GM12801 (cell line): ENCODE data around the gene PGAM4.

ENCODE experiments used
- TF ChIP-seq, protein P1 (sequence below): IDR thresholded peaks from one replicate; pipeline ENCODE4 v1.5.1; 2011; ENCODE audit warnings: control low read depth; ENCODE audit not compliant: insufficient read length; ENCODE audit errors: extremely low read depth

Gene PGAM4

GRCh38 chrX:77969538-77969937 lies at the start of gene PGAM4:
Gene PGAM4 (minus strand): TSS chrX:77969638. CDS start chrX:77969638, 0 bp downstream.
- TF ChIP-seq, protein P1, sequence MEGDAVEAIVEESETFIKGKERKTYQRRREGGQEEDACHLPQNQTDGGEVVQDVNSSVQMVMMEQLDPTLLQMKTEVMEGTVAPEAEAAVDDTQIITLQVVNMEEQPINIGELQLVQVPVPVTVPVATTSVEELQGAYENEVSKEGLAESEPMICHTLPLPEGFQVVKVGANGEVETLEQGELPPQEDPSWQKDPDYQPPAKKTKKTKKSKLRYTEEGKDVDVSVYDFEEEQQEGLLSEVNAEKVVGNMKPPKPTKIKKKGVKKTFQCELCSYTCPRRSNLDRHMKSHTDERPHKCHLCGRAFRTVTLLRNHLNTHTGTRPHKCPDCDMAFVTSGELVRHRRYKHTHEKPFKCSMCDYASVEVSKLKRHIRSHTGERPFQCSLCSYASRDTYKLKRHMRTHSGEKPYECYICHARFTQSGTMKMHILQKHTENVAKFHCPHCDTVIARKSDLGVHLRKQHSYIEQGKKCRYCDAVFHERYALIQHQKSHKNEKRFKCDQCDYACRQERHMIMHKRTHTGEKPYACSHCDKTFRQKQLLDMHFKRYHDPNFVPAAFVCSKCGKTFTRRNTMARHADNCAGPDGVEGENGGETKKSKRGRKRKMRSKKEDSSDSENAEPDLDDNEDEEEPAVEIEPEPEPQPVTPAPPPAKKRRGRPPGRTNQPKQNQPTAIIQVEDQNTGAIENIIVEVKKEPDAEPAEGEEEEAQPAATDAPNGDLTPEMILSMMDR: no peak

DNA sequence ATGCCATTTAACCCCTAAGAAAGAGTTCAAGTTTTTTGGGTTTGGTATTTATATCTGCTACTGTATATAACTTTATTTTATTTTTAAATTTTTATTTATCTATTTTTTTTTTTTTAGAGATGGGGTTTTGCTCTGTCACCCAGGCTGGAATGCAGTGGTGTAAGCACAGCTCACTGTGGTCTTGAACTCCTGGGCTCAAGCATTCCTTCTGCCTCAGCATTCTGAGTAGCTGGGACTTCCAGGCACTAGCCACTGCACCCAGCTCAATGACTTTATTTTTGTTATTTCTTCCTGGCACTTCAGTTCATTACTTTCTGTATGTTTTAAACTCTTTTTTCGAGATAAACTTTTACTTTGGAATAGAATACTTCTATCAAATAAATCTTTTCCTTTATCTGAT lies 42.4 kb upstream of the PGAM4 start:
- TF ChIP-seq, protein P1: no peak

DNA sequence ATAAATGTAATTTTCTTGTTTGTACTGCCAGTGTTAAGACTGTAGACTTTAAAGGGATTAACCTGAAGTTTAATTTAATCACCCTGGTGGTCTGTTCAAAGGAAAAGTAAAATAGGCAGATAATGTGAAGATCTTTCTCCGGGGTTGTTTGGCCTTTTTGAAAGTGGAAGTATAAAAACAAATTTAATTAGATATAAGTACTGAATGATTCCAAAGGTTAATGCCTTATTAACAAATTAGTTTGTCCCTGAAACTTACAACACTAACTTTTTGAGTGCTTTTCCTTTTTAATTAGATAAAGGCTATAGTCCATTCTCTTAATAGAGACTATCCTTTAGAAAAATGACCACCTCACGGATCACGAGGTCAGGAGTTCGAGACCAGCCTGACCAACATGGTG lies 10.4 kb upstream of the PGAM4 start:
- TF ChIP-seq, protein P1: no peak

DNA sequence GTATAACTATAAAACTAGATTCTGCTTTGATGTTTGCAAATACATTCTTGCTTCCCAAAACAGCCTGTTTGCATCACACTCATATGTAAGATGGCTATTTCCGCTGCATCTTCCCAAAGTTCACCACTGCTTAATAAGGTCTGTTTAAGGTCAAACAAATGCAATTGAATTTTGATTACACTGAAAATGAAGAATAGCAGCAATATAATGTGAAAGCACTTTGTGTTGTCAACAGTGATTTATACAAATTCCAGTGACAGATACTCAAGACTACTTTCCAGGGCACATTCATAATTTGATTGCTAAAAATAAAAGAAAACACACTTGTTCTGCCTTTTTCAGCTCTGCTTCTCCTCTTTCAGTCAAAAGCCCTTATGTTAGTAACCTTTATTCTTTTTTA lies 8.1 kb upstream of the PGAM4 start:
- TF ChIP-seq, protein P1: no peak

GRCh38 chrX:77977095-77977494 lies 7.7 kb upstream of the PGAM4 start:
- TF ChIP-seq, protein P1: no peak

GRCh38 chrX:77975755-77976154 lies 6.3 kb upstream of the PGAM4 start:
- TF ChIP-seq, protein P1: no peak

DNA sequence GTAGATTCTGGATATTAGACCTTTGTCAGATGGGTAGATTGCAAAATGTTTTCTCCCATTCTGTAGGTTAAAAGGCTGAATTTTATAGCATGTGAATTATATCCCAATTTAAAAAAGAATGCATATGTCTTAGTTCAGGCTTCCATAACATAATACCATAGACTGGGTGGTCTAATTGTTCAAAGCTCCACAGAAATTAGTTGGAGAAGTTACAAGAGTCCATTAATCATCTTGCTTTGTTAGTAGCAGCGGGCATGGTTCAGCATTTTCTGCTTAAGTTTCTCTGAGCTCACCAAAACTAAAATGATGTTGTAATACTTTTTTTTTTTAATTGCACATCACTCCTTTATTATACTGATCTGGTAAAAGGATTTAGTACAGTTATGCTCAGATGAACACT lies 1.8 kb downstream of the PGAM4 start:
- TF ChIP-seq, protein P1: no peak

DNA sequence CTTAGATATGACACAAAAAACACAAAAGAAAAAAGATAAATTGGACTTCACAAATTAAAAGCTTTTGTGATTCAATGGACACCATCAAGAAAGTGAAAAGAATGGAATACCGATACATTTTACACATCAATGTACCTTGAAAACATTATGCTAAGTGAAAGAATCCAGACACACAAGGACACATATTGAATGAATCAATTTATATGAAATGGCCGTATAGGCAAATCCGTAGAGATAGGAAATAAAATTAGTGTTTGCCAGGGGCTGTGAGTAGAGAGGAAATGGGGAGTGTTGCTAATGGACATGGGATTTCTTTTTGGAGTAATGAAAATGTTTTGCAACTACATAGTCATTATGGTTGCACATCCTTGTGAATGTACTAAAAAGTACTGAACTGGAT lies 3.1 kb downstream of the PGAM4 start:
- TF ChIP-seq, protein P1: no peak
